Gastroesophageal sphincter (tissue), 4 donors: ENCODE measurements around the gene PCP2. TPM values are rescaled to one million over a fixed set of nuclear protein-coding genes. Genes with fewer than 3 reads are reported as not detected.

ENCODE experiments used
- ATAC-seq: fragments of 150-250 bp; one replicate; pipeline ENCODE4 v1.9.1; 2016; ENCODE audit warnings: mild to moderate bottlenecking, moderate library complexity
- H3K27ac ChIP-seq, 4 donors: fragments of 200-600 bp; sonication (generic) in 3 of 4; 1 replicate in 3 of 4; 2 replicates in 1 of 4; pipeline ENCODE4 v1.5.1; 2016 to 2019
- H3K27me3 ChIP-seq: fragments of 200-600 bp; sonication (generic); one replicate; pipeline ENCODE4 v1.5.1; 2019
- H3K36me3 ChIP-seq, 2 donors: fragments of 200-600 bp; sonication (generic); one replicate each; pipeline ENCODE4 v1.5.1; 2019; ENCODE audit warnings: control low read depth in 1 of 2
- H3K4me1 ChIP-seq, 3 donors: fragments of 200-600 bp; sonication (generic); 1 replicate in 2 of 3; 2 replicates in 1 of 3; pipeline ENCODE4 v1.5.1; 2016 to 2019; ENCODE audit warnings: control low read depth in 2 of 3
- H3K4me3 ChIP-seq, 2 donors: fragments of 200-600 bp; sonication (generic); one replicate each; pipeline ENCODE4 v1.5.1; 2019; ENCODE audit warnings: mild to moderate bottlenecking in 1 of 2, moderate library complexity in 1 of 2
- H3K9me3 ChIP-seq, 3 donors: fragments of 200-600 bp; sonication (generic); one replicate each; pipeline ENCODE4 v1.5.1; 2017 to 2019; ENCODE audit warnings: control low read depth in 2 of 3
- EP300 ChIP-seq: sonication (generic); formaldehyde crosslinking; IDR thresholded peaks from one replicate; pipeline ENCODE4 v1.6.1; 2017; ENCODE audit warnings: antibody characterized with exemption, mild to moderate bottlenecking
- POLR2A ChIP-seq, 2 donors: fragments of 450-650 bp; IDR thresholded peaks; one replicate each; pipeline ENCODE4 v1.6.1; 2017; ENCODE audit warnings: antibody characterized with exemption in 2 of 2, mild to moderate bottlenecking in 2 of 2, moderate library complexity in 1 of 2
- POLR2AphosphoS5 ChIP-seq: sonication (generic); formaldehyde crosslinking; IDR thresholded peaks from one replicate; pipeline ENCODE4 v1.6.1; 2017; ENCODE audit warnings: antibody characterized with exemption
- WGBS, 2 donors: methylation state at CpG; one replicate each; pipeline ENCODE4 v1.1.5; 2018; ENCODE audit warnings: low coverage in 1 of 2; 5-methylcytosine and 5-hydroxymethylcytosine counted together
- total RNA-seq, 4 donors: library from RNA; depleted of rRNA; stranded (reverse); fragments of >200 nt; gene quantifications; one replicate each; pipeline ENCODE4 v1.1.0, GENCODE V29; 2016
- TF ChIP-seq, protein P1 (sequence below), 4 experiments: fragments of 200-600 bp in 2 of 4; fragments of 450-650 bp in 2 of 4; sonication (generic) in 1 of 4; IDR thresholded peaks; one replicate each; pipeline ENCODE4 v1.5.1; 2017 to 2019; ENCODE audit warnings: antibody characterized with exemption in 4 of 4, mild to moderate bottlenecking in 2 of 4, moderate library complexity in 2 of 4

The PCP2 gene
- total RNA-seq, 4 donors from 2014 or later: not detected

- no peaks in the 10 kb centered on the region for H3K4me1 ChIP-seq
- no peak for ATAC-seq
- no peaks in the 10 kb centered on the region for H3K9me3 ChIP-seq
- peaks cover 98% of the 10 kb centered on the region for H3K27me3 ChIP-seq
- H3K4me3 ChIP-seq: no peak overlapping the region
- H3K36me3 ChIP-seq: no peaks in the 10 kb centered on the region
- WGBS, 2 donors: 67 to 69% methylated on average over 5 to 11 of the region's 11 CpGs
- no peak overlapping the region for H3K27ac ChIP-seq
- TF ChIP-seq EP300 (no peak), POLR2AphosphoS5 (no peak), POLR2A (IDR thresholded peaks at IDR 0.05) (no peak)
- TF ChIP-seq, protein P1, sequence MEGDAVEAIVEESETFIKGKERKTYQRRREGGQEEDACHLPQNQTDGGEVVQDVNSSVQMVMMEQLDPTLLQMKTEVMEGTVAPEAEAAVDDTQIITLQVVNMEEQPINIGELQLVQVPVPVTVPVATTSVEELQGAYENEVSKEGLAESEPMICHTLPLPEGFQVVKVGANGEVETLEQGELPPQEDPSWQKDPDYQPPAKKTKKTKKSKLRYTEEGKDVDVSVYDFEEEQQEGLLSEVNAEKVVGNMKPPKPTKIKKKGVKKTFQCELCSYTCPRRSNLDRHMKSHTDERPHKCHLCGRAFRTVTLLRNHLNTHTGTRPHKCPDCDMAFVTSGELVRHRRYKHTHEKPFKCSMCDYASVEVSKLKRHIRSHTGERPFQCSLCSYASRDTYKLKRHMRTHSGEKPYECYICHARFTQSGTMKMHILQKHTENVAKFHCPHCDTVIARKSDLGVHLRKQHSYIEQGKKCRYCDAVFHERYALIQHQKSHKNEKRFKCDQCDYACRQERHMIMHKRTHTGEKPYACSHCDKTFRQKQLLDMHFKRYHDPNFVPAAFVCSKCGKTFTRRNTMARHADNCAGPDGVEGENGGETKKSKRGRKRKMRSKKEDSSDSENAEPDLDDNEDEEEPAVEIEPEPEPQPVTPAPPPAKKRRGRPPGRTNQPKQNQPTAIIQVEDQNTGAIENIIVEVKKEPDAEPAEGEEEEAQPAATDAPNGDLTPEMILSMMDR (IDR thresholded peaks at IDR 0.05): no peak
Observed at GRCh38 chr19:7602935-7603497, 30.5 kb downstream of the PCP2 start.

GRCh38 chr19:7602240-7602934, 31.1 kb downstream of the PCP2 start:
- Histone ChIP-seq H3K36me3 (no peaks in the 10 kb centered on the region), H3K4me3 (no peak overlapping the region), H3K9me3 (no peaks in the 10 kb centered on the region), H3K27ac (no peak overlapping the region), H3K27me3 (peaks cover 98% of the 10 kb centered on the region), H3K4me1 (no peaks in the 10 kb centered on the region)
- ATAC-seq: no peak
- 32 to 61% methylated on average over 5 to 15 of the region's 15 CpGs for WGBS, 2 donors
- no peak for TF ChIP-seq POLR2AphosphoS5

- H3K27ac ChIP-seq: no peak overlapping the region
- no peak for TF ChIP-seq POLR2AphosphoS5
- TF ChIP-seq, protein P1 (IDR thresholded peaks at IDR 0.05): no peak
- TF ChIP-seq POLR2A (IDR thresholded peaks at IDR 0.05): no peak
- TF ChIP-seq EP300: no peak
- no peaks in the 10 kb centered on the region for H3K36me3 ChIP-seq
- peaks cover 0 to 11% (median 0%) of the 10 kb centered on the region in 3 donors for H3K4me1 ChIP-seq
- H3K9me3 ChIP-seq: no peaks in the 10 kb centered on the region
- H3K4me3 ChIP-seq: no peak overlapping the region
- peaks cover 98% of the 10 kb centered on the region for H3K27me3 ChIP-seq
- no peak for ATAC-seq
Observed at GRCh38 chr19:7600721-7601120, 32.8 kb downstream of the PCP2 start.

DNA sequence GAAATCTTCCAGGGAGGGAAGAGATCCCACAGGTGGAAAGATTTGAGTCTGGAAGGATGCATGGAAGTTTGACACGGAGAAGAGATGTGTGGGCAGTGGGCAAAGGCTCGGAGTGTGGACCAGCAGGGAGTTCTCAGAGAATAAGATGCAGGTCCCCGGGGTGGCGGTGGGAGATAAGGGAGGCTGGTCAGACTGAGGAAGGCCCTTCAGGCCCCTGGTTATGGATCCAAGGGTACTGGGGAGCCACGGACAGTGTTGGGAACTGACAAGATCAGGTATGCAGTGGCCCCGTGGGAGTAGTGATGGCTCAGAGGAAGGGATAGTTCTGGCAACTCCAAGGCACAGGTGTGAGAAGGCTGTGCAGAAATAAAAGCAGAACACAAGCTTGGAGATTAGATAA, 35.3 kb downstream of the PCP2 start:
- Histone ChIP-seq H3K4me1 (peaks cover 0 to 17% (median 0%) of the 10 kb centered on the region in 3 donors), H3K9me3 (no peaks in the 10 kb centered on the region), H3K27ac (no peak overlapping the region), H3K27me3 (peaks cover 98% of the 10 kb centered on the region), H3K36me3 (no peaks in the 10 kb centered on the region), H3K4me3 (no peak overlapping the region)
- no peak for ATAC-seq
- TF ChIP-seq, protein P1 (IDR thresholded peaks at IDR 0.05): no peak
- no peak for TF ChIP-seq POLR2A (IDR thresholded peaks at IDR 0.05)
- no peak for TF ChIP-seq EP300
- no peak for TF ChIP-seq POLR2AphosphoS5
- WGBS, 2 donors: 60 to 75% methylated on average over 1 to 6 of the region's 6 CpGs

GRCh38 chr19:7597689-7598088, 35.8 kb downstream of the PCP2 start:
- Histone ChIP-seq H3K4me1 (peaks cover 0 to 17% (median 0%) of the 10 kb centered on the region in 3 donors), H3K36me3 (no peaks in the 10 kb centered on the region), H3K27ac (no peak overlapping the region), H3K4me3 (no peak overlapping the region), H3K27me3 (peaks cover 98% of the 10 kb centered on the region), H3K9me3 (no peaks in the 10 kb centered on the region)
- TF ChIP-seq, protein P1 (IDR thresholded peaks at IDR 0.05): no peak
- TF ChIP-seq POLR2AphosphoS5 (no peak), POLR2A (IDR thresholded peaks at IDR 0.05) (no peak), EP300 (no peak)
- ATAC-seq: no peak
- 57 to 60% methylated on average over 2 of the region's 9 CpGs for WGBS, 2 donors
